Naive thymus-derived CD4-positive, alpha-beta T cell (primary cell): ENCODE data around the gene CCDC149. TPM values are rescaled to one million over a fixed set of nuclear protein-coding genes. Genes with fewer than 3 reads are reported as not detected.
A peak's percentile ranks its signal among the peaks of the same experiment; 100 is the strongest.

ENCODE experiments used
- ATAC-seq: fragments of 150-1000 bp; cut with Tn5 transposase; 2 replicates; pipeline ENCODE4 v1.10.0; 2021; ENCODE audit warnings: mild to moderate bottlenecking, moderate library complexity
- CTCF ChIA-PET: fragments of 350-600 bp; sonication (Branson Sonifier 250); formaldehyde crosslinking; loops from one replicate; lab custom pipeline; 2021; ENCODE audit warnings: antibody characterized with exemption; lab: Charles Lee
- POLR2A ChIA-PET: fragments of 350-600 bp; sonication (Branson Sonifier 250); formaldehyde crosslinking; loops from one replicate; lab custom pipeline; 2021; ENCODE audit warnings: antibody characterized with exemption, inconsistent platforms; lab: Charles Lee
- DNase-seq, 9 donors: peaks; one replicate each; pipeline versions ENCODE4 v3.0.0 to v3.0.0-alpha.2; 2020 to 2022; ENCODE audit warnings: mixed read lengths in 1 of 9
- H3K27ac ChIP-seq: one replicate; pipeline ENCODE4 v1.7.0; 2013; ENCODE audit warnings: mild to moderate bottlenecking, low read depth, low read length, moderate library complexity
- H3K27me3 ChIP-seq, 2 donors: one replicate each; pipeline ENCODE4 v1.7.0; 2013; ENCODE audit warnings: low read length in 2 of 2, mild to moderate bottlenecking in 2 of 2, moderate library complexity in 2 of 2; ENCODE audit not compliant: control insufficient read depth in 2 of 2, insufficient read depth in 2 of 2
- H3K36me3 ChIP-seq, 3 experiments: 1 replicate in 2 of 3; 2 replicates in 1 of 3; pipeline ENCODE4 v1.7.0; 2013; ENCODE audit warnings: low read length in 3 of 3, mild to moderate bottlenecking in 3 of 3, moderate library complexity in 1 of 3; ENCODE audit not compliant: insufficient read depth in 3 of 3, control insufficient read depth in 2 of 3
- H3K4me1 ChIP-seq, 2 donors: one replicate each; pipeline ENCODE4 v1.7.0; 2013; ENCODE audit warnings: low read length in 2 of 2, mild to moderate bottlenecking in 2 of 2, moderate library complexity in 1 of 2; ENCODE audit not compliant: control insufficient read depth in 2 of 2, insufficient read depth in 2 of 2
- H3K4me3 ChIP-seq: 2 replicates; pipeline ENCODE4 v1.7.0; 2013; ENCODE audit warnings: mild to moderate bottlenecking, low read length
- H3K9me3 ChIP-seq, 3 experiments: 1 replicate in 2 of 3; 2 replicates in 1 of 3; pipeline ENCODE4 v1.7.0; 2013; ENCODE audit warnings: low read length in 3 of 3; ENCODE audit not compliant: control insufficient read depth in 2 of 3
- H3K27ac Mint-ChIP-seq, 9 donors: one replicate each; pipeline ENCODE4 v1.8.0; 2020 to 2022; ENCODE audit warnings: mixed read lengths in 9 of 9, mild to moderate bottlenecking in 8 of 9, moderate library complexity in 5 of 9, inconsistent platforms in 2 of 9
- H3K27me3 Mint-ChIP-seq, 5 donors: one replicate each; pipeline ENCODE4 v1.8.0; 2021 to 2022; ENCODE audit warnings: mixed read lengths in 5 of 5, mild to moderate bottlenecking in 1 of 5
- H3K36me3 Mint-ChIP-seq, 5 donors: one replicate each; pipeline ENCODE4 v1.8.0; 2020 to 2022; ENCODE audit warnings: mixed read lengths in 5 of 5, mild to moderate bottlenecking in 3 of 5, inconsistent platforms in 1 of 5
- H3K4me1 Mint-ChIP-seq, 7 donors: one replicate each; pipeline ENCODE4 v1.8.0; 2020 to 2022; ENCODE audit warnings: mixed read lengths in 7 of 7, mild to moderate bottlenecking in 3 of 7, inconsistent platforms in 1 of 7
- H3K4me3 Mint-ChIP-seq, 10 donors: one replicate each; pipeline ENCODE4 v1.8.0; 2020 to 2022; ENCODE audit warnings: mild to moderate bottlenecking in 10 of 10, mixed read lengths in 10 of 10, moderate library complexity in 6 of 10, inconsistent platforms in 2 of 10
- H3K9me3 Mint-ChIP-seq, 11 donors: one replicate each; pipeline ENCODE4 v1.8.0; 2020 to 2022; ENCODE audit warnings: mixed read lengths in 11 of 11, mild to moderate bottlenecking in 4 of 11, inconsistent platforms in 1 of 11, moderate library complexity in 1 of 11
- intact Hi-C, 2 donors: fragments of 100-400 bp; cut with micrococcal nuclease; formaldehyde crosslinking; loops; one replicate each; pipeline ENCODE4 v1.15.1; 2023
- polyA plus RNA-seq, 2 donors: library from polyadenylated mRNA; unstranded; fragments of 300-500 nt; fragmentation: Illumina TruSeq; gene quantifications; one replicate each; pipeline ENCODE4 v1.2.3, GENCODE V29; 2021
- total RNA-seq, 6 experiments: library from RNA in 5 of 6; stranded (reverse) in 5 of 6; gene quantifications; 1 replicate in 5 of 6; 2 replicates in 1 of 6; pipeline ENCODE4 v1.2.3 and lab custom pipeline; 2021 to 2026

CCDC149 gene
- total and polyA plus RNA-seq, 7 experiments from 2014 or later = 0.19 to 6.7 (median 0.36) TPM; not detected in 3

DNA sequence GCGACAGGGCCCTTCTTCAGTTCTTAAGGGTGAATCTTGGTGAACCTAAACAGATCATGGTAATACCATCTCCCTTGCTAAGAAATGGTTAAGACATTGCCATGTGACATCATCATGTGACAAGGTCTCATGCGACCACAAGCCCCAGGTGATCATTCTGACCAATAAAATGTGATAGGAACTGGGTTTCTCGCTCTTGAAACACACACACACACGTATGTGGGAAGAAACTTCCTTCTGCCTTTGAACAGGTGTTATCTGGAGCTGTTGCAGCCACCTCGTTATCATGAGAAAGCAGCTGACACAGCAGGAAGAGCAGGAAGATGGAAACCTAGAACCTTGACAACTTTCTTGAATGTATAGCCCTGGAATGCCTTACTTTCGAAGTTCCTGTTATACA, 107.3 kb downstream of the CCDC149 start:
- ChIA-PET CTCF (no interaction called here), POLR2A (no interaction called here)
- Histone ChIP-seq H3K27ac (no peak overlapping the region), H3K4me3 (no peak overlapping the region), H3K36me3 (no peaks in the 10 kb centered on the region), H3K9me3 (no peaks in the 10 kb centered on the region), H3K27me3 (no peaks in the 10 kb centered on the region), H3K4me1 (no peaks in the 10 kb centered on the region)
- peaks cover 0 to 3% (median 0%) of the 10 kb centered on the region in 5 donors for H3K36me3 Mint-ChIP-seq
- no peak overlapping the region for H3K4me3 Mint-ChIP-seq
- peaks cover 0 to 3% (median 0%) of the 10 kb centered on the region in 11 donors for H3K9me3 Mint-ChIP-seq
- peaks cover 22 to 28% (median 26%) of the 10 kb centered on the region in 5 donors for H3K27me3 Mint-ChIP-seq
- intact Hi-C loops = no loop called here
- peaks cover 0 to 3% (median 0%) of the 10 kb centered on the region in 7 donors for H3K4me1 Mint-ChIP-seq
- ATAC-seq (no peak), DNase-seq (no peak)
- no peak overlapping the region for H3K27ac Mint-ChIP-seq

DNA sequence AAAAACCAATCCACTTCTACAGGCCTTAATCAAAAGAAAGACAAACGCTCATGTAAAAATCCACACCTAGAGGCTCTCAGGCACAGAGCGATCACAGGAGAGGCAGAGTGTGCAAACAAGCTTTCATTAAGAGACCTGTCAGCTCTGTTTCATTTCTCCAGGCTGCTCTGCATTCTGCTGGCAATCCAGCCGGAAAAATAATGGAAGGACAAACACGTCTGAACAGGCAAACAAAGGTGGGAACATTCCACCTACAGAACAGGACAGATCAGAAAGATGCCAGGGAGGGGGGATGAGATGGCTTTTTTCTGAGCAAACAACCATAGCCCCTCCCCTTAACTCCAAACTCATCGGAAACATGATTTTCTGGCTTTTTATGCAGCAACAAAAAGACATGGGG, 107.8 kb downstream of the CCDC149 start:
- H3K36me3 Mint-ChIP-seq = peaks cover 0 to 3% (median 0%) of the 10 kb centered on the region in 5 donors
- CTCF ChIA-PET = no interaction called here
- DNase-seq (no peak), ATAC-seq (no peak)
- intact Hi-C loops = no loop called here
- peak overlapping the region in 1 of 9 donors; percentile 16 for H3K27ac Mint-ChIP-seq
- H3K9me3 Mint-ChIP-seq = peaks cover 0 to 3% (median 0%) of the 10 kb centered on the region in 11 donors
- no peaks in the 10 kb centered on the region for H3K27me3 ChIP-seq
- H3K4me1 ChIP-seq = no peaks in the 10 kb centered on the region
- H3K27me3 Mint-ChIP-seq = peaks cover 27 to 31% (median 29%) of the 10 kb centered on the region in 5 donors
- H3K36me3 ChIP-seq = no peaks in the 10 kb centered on the region
- H3K4me3 Mint-ChIP-seq = no peak overlapping the region
- no peak overlapping the region for H3K4me3 ChIP-seq
- POLR2A ChIA-PET = no interaction called here
- H3K27ac ChIP-seq = no peak overlapping the region
- no peaks in the 10 kb centered on the region for H3K9me3 ChIP-seq
- peaks cover 0 to 7% (median 0%) of the 10 kb centered on the region in 7 donors for H3K4me1 Mint-ChIP-seq

DNA sequence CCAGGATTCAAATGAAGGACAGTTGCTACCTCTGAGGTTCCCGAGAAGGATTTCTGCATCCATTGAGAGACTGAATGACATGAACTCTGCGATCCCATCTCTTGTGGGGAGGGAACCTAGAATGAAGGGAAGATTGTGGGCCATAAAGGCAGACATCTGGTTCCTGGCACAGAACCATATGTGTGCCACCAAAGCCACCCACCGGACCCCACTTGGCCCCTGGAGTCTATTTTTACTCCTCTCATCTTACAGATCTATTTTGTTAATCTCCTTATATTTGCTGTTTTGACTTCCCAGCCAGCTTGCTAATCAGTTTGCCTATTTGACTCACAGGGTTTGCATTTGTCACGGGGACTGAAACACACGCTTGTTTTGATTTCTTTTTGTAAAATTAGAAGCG, 110.2 kb downstream of the CCDC149 start:
- H3K9me3 ChIP-seq = no peaks in the 10 kb centered on the region
- ChIA-PET CTCF (no interaction called here), POLR2A (no interaction called here)
- Mint-ChIP-seq H3K27ac (no peak overlapping the region), H3K36me3 (peaks cover 0 to 8% (median 0%) of the 10 kb centered on the region in 5 donors), H3K27me3 (peaks cover 41 to 46% (median 44%) of the 10 kb centered on the region in 5 donors), H3K4me3 (no peak overlapping the region), H3K9me3 (peaks cover 0 to 6% (median 2%) of the 10 kb centered on the region in 11 donors), H3K4me1 (peaks cover 0 to 12% (median 0%) of the 10 kb centered on the region in 7 donors)
- no peaks in the 10 kb centered on the region for H3K27me3 ChIP-seq
- no peak overlapping the region for H3K27ac ChIP-seq
- intact Hi-C loops = no loop called here
- no peaks in the 10 kb centered on the region for H3K36me3 ChIP-seq
- ATAC-seq = no peak
- no peaks in the 10 kb centered on the region for H3K4me1 ChIP-seq
- H3K4me3 ChIP-seq = no peak overlapping the region
- no peak for DNase-seq

DNA sequence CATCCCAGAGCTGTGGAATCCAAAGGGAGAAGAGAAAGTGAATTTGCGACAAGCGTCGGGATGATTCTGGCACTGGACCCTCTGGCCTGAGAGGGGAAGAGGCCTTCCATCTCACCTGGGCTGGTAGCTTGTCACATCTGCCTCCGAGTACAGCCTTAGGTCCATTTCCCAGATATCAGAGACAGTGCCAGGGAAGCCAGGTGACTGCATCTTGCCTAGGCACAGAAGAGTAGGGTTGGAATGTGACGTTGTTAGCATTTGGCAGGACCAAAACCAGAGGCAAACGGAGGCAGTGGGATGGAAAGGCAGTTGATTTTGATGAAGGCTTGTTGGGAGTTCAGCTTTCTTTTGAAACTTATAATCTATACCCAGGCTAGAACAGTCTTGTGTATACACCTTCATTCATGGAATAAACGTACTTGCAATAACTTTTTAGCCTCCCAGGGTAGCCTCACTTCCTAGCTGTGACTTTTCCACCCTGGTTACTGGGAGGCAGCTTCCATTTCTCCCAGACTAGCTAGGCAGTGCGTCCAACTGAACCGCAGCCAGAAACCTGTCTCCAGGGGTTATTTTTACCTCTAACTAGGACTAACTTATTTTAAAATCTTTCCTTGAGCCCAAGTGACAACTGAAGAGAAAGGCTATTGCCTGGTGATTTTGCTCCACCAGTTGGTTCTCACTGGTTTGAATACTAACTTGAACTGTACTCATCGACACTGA, 111.5 kb downstream of the CCDC149 start:
- Mint-ChIP-seq H3K27ac (no peak overlapping the region), H3K4me3 (no peak overlapping the region), H3K4me1 (peaks cover 0 to 12% (median 0%) of the 10 kb centered on the region in 7 donors), H3K9me3 (peaks cover 0 to 6% (median 2%) of the 10 kb centered on the region in 11 donors), H3K36me3 (peaks cover 0 to 8% (median 0%) of the 10 kb centered on the region in 5 donors), H3K27me3 (peaks cover 44 to 49% (median 46%) of the 10 kb centered on the region in 5 donors)
- Histone ChIP-seq H3K36me3 (no peaks in the 10 kb centered on the region), H3K4me1 (no peaks in the 10 kb centered on the region), H3K4me3 (no peak overlapping the region), H3K9me3 (no peaks in the 10 kb centered on the region), H3K27ac (no peak overlapping the region), H3K27me3 (no peaks in the 10 kb centered on the region)
- ChIA-PET CTCF (no interaction called here), POLR2A (no interaction called here)
- no peak for DNase-seq
- no peak for ATAC-seq
- intact Hi-C loops = no loop called here

DNA sequence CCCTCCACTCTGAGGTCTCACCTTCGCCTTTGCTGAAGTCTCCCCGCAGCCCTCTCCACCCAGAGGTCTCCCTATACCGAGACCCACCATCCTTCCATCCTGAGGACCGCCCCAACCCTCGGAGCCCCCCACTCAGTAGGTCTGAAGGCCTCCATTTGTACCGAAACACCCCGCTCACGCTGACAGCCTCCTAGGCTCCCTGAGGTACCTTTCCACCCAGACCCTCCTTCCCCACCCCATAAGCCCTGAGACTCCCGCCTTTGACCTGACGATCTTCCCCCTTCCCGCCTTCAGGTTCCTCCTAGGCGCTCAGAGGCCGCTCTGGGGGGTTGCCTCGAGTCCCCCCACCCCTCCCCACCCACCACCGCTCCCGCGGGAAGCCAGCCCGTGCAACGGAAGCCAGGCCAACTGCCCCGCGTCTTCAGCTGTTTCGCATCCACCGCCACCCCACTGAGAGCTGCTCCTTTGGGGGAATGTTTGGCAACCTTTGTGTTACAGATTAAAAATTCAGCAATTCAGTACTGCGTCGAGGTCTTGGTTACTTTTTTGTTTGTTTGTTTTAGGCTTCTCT, 112.4 kb downstream of the CCDC149 start:
- Histone ChIP-seq H3K27ac (no peak overlapping the region), H3K27me3 (no peaks in the 10 kb centered on the region), H3K4me3 (no peak overlapping the region), H3K9me3 (no peaks in the 10 kb centered on the region), H3K36me3 (no peaks in the 10 kb centered on the region), H3K4me1 (no peaks in the 10 kb centered on the region)
- ATAC-seq (no peak), DNase-seq (no peak)
- CTCF ChIA-PET = no interaction called here
- peaks cover 0 to 12% (median 0%) of the 10 kb centered on the region in 7 donors for H3K4me1 Mint-ChIP-seq
- no peak overlapping the region for H3K27ac Mint-ChIP-seq
- peaks cover 0 to 7% (median 2%) of the 10 kb centered on the region in 11 donors for H3K9me3 Mint-ChIP-seq
- POLR2A ChIA-PET = no interaction called here
- H3K4me3 Mint-ChIP-seq = no peak overlapping the region
- peaks cover 44 to 51% (median 49%) of the 10 kb centered on the region in 5 donors for H3K27me3 Mint-ChIP-seq
- intact Hi-C loops = no loop called here
- peaks cover 0 to 8% (median 0%) of the 10 kb centered on the region in 5 donors for H3K36me3 Mint-ChIP-seq

DNA sequence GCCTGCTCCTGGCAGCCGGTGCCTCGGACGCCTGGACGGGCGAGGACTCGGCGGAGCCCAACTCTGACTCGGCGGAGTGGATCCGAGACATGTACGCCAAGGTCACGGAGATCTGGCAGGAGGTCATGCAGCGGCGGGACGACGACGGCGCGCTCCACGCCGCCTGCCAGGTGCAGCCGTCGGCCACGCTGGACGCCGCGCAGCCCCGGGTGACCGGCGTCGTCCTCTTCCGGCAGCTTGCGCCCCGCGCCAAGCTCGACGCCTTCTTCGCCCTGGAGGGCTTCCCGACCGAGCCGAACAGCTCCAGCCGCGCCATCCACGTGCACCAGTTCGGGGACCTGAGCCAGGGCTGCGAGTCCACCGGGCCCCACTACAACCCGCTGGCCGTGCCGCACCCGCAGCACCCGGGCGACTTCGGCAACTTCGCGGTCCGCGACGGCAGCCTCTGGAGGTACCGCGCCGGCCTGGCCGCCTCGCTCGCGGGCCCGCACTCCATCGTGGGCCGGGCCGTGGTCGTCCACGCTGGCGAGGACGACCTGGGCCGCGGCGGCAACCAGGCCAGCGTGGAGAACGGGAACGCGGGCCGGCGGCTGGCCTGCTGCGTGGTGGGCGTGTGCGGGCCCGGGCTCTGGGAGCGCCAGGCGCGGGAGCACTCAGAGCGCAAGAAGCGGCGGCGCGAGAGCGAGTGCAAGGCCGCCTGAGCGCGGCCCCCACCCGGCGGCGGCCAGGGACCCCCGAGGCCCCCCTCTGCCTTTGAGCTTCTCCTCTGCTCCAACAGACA, 113.1 kb downstream of the CCDC149 start:
- Mint-ChIP-seq H3K27ac (no peak overlapping the region), H3K36me3 (peaks cover 0 to 8% (median 0%) of the 10 kb centered on the region in 5 donors), H3K27me3 (peaks cover 44 to 58% (median 49%) of the 10 kb centered on the region in 5 donors), H3K9me3 (peaks cover 0 to 9% (median 2%) of the 10 kb centered on the region in 11 donors), H3K4me3 (no peak overlapping the region), H3K4me1 (peaks cover 0 to 13% (median 0%) of the 10 kb centered on the region in 7 donors)
- Histone ChIP-seq H3K27ac (no peak overlapping the region), H3K36me3 (no peaks in the 10 kb centered on the region), H3K27me3 (no peaks in the 10 kb centered on the region), H3K4me3 (no peak overlapping the region), H3K4me1 (no peaks in the 10 kb centered on the region), H3K9me3 (no peaks in the 10 kb centered on the region)
- POLR2A ChIA-PET = no interaction called here
- ATAC-seq (no peak), DNase-seq (no peak)
- intact Hi-C loops = no loop called here
- CTCF ChIA-PET = no interaction called here
